IMR-90 (cell line): Measurements from ENCODE around the gene WRAP73.

Source experiments
- CEBPB ChIP-seq: IDR thresholded peaks from 2 replicates; pipeline ENCODE4 v1.6.1; 2012; ENCODE audit warnings: low read depth, low read length, improper control_type of control experiment
- CTCF ChIP-seq: conservative IDR thresholded peaks from 2 replicates; pipeline ENCODE4 v1.5.1; 2012; ENCODE audit warnings: mild to moderate bottlenecking, low read depth, low read length, improper control_type of control experiment
- RFX5 ChIP-seq: IDR thresholded peaks from 2 replicates; pipeline ENCODE4 v1.8.0; 2012; ENCODE audit warnings: low read depth, mild to moderate bottlenecking, low read length, moderate library complexity

- TF ChIP-seq CTCF = no peak
- no peak for TF ChIP-seq CEBPB
- TF ChIP-seq RFX5 = no peak
Observed at GRCh38 chr1:3596663-3597598, 53.0 kb downstream of the WRAP73 start.
